Right lobe of liver (tissue), 6 donors: ENCODE measurements around the gene PSMD2. TPM values are rescaled to one million over a fixed set of nuclear protein-coding genes. Genes with fewer than 3 reads are reported as not detected.

Source experiments
- ATAC-seq, 4 donors: fragments of 200-7000 bp; cut with Tn5 transposase; one replicate each; pipeline ENCODE4 v1.9.1; 2020; ENCODE audit warnings: mild to moderate bottlenecking in 4 of 4, moderate library complexity in 4 of 4
- DNase-seq, 3 donors: peaks; one replicate each; pipeline ENCODE4 v3.0.0-alpha.2; 2020
- H3K27ac ChIP-seq, 3 donors: fragments of 200-600 bp; one replicate each; pipeline ENCODE4 v1.8.0; 2022
- H3K27me3 ChIP-seq, 2 donors: fragments of 200-600 bp; one replicate each; pipeline ENCODE4 v1.8.0; 2022
- H3K36me3 ChIP-seq, 4 donors: fragments of 200-600 bp; sonication (generic) in 1 of 4; one replicate each; pipeline versions ENCODE4 v1.5.1 to v1.8.0; 2017 to 2022; ENCODE audit warnings: control low read depth in 1 of 4
- H3K4me1 ChIP-seq, 4 donors: fragments of 200-600 bp; sonication (generic) in 1 of 4; one replicate each; pipeline versions ENCODE4 v1.5.1 to v1.8.0; 2017 to 2022; ENCODE audit warnings: control low read depth in 1 of 4
- H3K4me3 ChIP-seq, 3 donors: fragments of 200-600 bp; one replicate each; pipeline ENCODE4 v1.8.0; 2022
- H3K9me3 ChIP-seq, 4 donors: fragments of 200-600 bp; sonication (generic) in 1 of 4; one replicate each; pipeline versions ENCODE4 v1.5.1 to v1.8.0; 2017 to 2022; ENCODE audit warnings: control low read depth in 1 of 4
- POLR2A ChIP-seq: fragments of 450-650 bp; IDR thresholded peaks from one replicate; pipeline ENCODE4 v1.6.1; 2017; ENCODE audit warnings: antibody characterized with exemption, mild to moderate bottlenecking
- WGBS: methylation state at CpG from one replicate; pipeline ENCODE4 v1.1.6; 2018; ENCODE audit warnings: low coverage, low lambda C conversion rate; ENCODE audit not compliant: insufficient coverage; ENCODE audit errors: missing lambda C conversion rate; 5-methylcytosine and 5-hydroxymethylcytosine counted together
- intact Hi-C, 2 donors: fragments of 100-400 bp; cut with DNase I; formaldehyde crosslinking; loops; one replicate each; pipeline versions ENCODE4 v1.11.2 to v1.14.1; 2022
- total RNA-seq, 6 experiments: library from RNA; depleted of rRNA in 2 of 6; stranded (reverse); fragments of >200 nt in 2 of 6; fragmentation: NEBNext Ultra II Directional in 3 of 6; extraction: Animal tissue kit (Norgen Biotek cat#: 25700) in 3 of 6; gene quantifications; one replicate each; pipeline versions ENCODE4 v1.1.0 to v1.2.4, GENCODE V29; 2016 to 2023
- TF ChIP-seq, protein P1 (sequence below), 4 donors: fragments of 200-600 bp in 3 of 4; fragments of 450-650 bp in 1 of 4; IDR thresholded peaks; one replicate each; pipeline versions ENCODE4 v1.5.1 to v1.8.0; 2016 to 2022; ENCODE audit warnings: antibody characterized with exemption in 4 of 4, mild to moderate bottlenecking in 2 of 4
- donor health status: DM: no; HTN: yes; CAD: no.
- donor health status: DM: no; HTN: no; CAD: no.
- donor health status: DM: no; HTN: no; CAD: no.
- donor health status: DM: no; HTN: yes; CAD: no.
- donor health status: DM: no; HTN: yes; CAD: no.

Gene PSMD2
- total RNA-seq, 6 experiments from 2014 or later = 85.5 to 153 (median 103) TPM

DNA sequence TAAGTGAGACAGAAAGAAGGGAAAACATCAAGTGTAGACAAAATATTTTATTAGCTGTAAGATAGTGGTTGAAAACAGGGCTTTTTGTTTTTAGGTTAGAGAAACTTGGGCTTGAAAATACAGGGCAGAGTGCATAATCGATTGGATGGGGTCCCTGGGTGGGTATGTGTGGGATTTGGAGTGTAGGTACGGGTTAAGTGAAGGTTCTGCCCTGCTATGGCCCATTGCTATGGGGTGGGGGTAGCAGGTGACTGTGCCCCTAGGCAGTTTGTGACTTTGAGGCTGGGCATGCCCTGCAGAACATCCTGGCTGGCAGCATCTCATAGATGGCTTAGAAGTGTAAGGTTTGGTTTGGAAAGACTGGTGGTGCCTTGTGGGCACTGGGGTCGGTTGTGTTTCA is 34.7 kb downstream of the PSMD2 start:
- Histone ChIP-seq H3K27ac (no peak overlapping the region), H3K4me1 (peaks cover 0 to 6% (median 0%) of the 10 kb centered on the region in 4 donors), H3K27me3 (no peaks in the 10 kb centered on the region), H3K36me3 (peaks cover 23 to 65% (median 47%) of the 10 kb centered on the region in 4 donors), H3K9me3 (no peaks in the 10 kb centered on the region), H3K4me3 (no peak overlapping the region)
- no peak for DNase-seq
- intact Hi-C loops = no loop called here
- no peak for ATAC-seq
- WGBS = 50% methylated on average over 1 of the region's 3 CpGs
- TF ChIP-seq, protein P1, sequence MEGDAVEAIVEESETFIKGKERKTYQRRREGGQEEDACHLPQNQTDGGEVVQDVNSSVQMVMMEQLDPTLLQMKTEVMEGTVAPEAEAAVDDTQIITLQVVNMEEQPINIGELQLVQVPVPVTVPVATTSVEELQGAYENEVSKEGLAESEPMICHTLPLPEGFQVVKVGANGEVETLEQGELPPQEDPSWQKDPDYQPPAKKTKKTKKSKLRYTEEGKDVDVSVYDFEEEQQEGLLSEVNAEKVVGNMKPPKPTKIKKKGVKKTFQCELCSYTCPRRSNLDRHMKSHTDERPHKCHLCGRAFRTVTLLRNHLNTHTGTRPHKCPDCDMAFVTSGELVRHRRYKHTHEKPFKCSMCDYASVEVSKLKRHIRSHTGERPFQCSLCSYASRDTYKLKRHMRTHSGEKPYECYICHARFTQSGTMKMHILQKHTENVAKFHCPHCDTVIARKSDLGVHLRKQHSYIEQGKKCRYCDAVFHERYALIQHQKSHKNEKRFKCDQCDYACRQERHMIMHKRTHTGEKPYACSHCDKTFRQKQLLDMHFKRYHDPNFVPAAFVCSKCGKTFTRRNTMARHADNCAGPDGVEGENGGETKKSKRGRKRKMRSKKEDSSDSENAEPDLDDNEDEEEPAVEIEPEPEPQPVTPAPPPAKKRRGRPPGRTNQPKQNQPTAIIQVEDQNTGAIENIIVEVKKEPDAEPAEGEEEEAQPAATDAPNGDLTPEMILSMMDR (IDR thresholded peaks at IDR 0.05) = no peak
- no peak for TF ChIP-seq POLR2A

DNA sequence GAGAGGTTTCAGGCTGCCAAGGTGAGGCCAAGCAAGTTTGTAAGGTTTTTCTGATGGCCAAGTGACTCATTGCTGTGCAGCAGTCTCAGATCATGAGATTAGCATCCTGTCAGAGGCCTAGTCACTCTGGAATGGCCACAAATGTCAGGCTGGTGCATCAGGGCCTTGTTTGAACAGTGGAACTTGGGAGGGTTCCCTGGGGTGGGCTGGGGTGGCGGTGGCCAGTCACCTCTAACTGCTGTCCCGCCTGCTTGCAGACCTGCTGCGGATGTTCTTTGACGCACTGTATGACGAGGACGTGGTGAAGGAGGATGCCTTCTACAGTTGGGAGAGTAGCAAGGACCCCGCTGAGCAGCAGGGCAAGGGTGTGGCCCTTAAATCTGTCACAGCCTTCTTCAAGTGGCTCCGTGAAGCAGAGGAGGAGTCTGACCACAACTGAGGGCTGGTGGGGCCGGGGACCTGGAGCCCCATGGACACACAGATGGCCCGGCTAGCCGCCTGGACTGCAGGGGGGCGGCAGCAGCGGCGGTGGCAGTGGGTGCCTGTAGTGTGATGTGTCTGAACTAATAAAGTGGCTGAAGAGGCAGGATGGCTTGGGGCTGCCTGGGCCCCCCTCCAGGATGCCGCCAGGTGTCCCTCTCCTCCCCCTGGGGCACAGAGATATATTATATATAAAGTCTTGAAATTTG is 35.6 kb downstream of the PSMD2 start:
- DNase-seq (no peak), ATAC-seq (peak in 1 of 4 donors; percentile 1)
- WGBS = 80% methylated on average over 1 of the region's 15 CpGs
- TF ChIP-seq, protein P1 (IDR thresholded peaks at IDR 0.05) = no peak
- TF ChIP-seq POLR2A = no peak
- Histone ChIP-seq H3K4me3 (no peak overlapping the region), H3K9me3 (no peaks in the 10 kb centered on the region), H3K27me3 (no peaks in the 10 kb centered on the region), H3K36me3 (peaks cover 18 to 56% (median 39%) of the 10 kb centered on the region in 4 donors), H3K27ac (peak overlapping the region in 2 of 3 donors; percentile 75 to 91), H3K4me1 (peaks cover 0 to 6% (median 0%) of the 10 kb centered on the region in 4 donors)
- intact Hi-C loops = no loop called here

DNA sequence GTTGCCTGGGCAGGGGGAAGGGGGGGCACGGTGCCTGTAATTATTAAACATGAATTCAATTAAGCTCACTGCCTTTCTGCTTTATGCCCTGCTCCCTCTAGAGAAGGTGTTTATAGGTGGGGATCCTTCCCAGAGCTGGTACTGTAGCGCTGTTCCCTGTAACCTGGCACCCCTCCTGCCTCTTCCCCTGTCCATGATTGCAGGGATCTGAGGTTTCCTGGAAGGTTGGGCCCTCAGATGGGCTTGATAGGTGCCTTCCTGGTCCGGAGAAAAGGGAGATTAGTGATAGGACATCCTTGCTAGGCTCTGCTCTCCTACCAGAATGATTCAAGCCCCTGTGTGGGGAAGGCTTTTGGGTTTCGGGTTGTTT is 36.2 kb downstream of the PSMD2 start:
- no peak for TF ChIP-seq POLR2A
- Histone ChIP-seq H3K4me3 (peak overlapping the region in 2 of 3 donors; percentile 65 to 68), H3K36me3 (peaks cover 12 to 49% (median 33%) of the 10 kb centered on the region in 4 donors), H3K9me3 (no peaks in the 10 kb centered on the region), H3K4me1 (peaks cover 0 to 6% (median 0%) of the 10 kb centered on the region in 4 donors), H3K27ac (peak overlapping the region; percentile 70 to 91 (median 75)), H3K27me3 (no peaks in the 10 kb centered on the region)
- DNase-seq (no peak), ATAC-seq (peak; percentile 8 to 24 (median 10))
- intact Hi-C loops = no loop called here
- 36% methylated on average over 3 of the region's 4 CpGs for WGBS

DNA sequence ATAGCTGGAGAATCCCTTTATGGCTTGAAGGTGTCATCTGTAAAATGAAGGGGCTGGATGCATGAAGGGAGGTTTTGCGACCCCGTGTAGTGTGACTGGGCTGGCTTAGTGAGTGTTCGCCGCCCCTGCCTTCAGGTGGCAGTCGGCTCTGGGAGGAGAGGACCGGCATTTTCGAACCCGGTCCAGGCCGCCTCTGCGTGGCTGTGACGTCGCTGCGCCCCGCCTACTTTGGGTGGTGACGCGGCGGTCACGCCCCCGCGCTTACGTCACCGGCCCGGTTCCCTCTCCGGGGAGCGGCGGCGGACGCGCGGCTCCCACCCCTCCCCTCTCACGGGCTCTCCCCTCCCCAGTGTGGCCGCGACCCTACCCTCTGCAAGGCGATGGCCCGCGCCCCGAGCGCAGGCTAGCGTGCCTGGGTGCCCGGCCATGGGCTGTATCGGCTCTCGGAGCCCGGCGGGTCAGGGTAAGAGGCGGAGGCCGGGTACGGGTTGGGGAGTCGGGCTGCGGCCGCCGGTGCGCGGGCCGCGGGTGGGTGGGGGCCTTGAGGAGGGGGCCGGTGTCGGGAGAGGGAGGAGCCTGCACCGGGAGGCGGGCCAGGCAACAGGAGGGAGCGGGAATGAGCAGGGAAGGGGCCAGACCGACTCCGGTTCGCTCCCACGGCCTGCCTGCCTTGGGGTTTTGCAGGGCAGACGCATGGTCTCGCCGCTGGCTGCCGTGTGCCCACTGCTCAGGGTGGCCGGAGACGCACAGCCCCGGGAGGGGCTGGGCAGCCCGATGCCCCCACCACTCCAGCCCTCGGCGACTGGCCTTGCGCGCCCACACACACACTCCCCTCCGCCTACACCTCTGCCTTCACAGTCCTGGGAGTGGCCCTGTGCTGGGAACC is 36.9 kb downstream of the PSMD2 start:
- H3K4me1 ChIP-seq = peaks cover 0 to 6% (median 0%) of the 10 kb centered on the region in 4 donors
- 3% methylated on average over 11 of the region's 77 CpGs for WGBS
- H3K9me3 ChIP-seq = no peaks in the 10 kb centered on the region
- TF ChIP-seq, protein P1 (IDR thresholded peaks at IDR 0.05) = no peak
- peak; percentile 69 for TF ChIP-seq POLR2A
- ATAC-seq (peak; percentile 79 to 93 (median 82)), DNase-seq (peak; percentile 90 to 93 (median 92))
- H3K4me3 ChIP-seq = peak overlapping the region; percentile 65 to 69 (median 68)
- H3K27me3 ChIP-seq = no peaks in the 10 kb centered on the region
- peaks cover 11 to 43% (median 29%) of the 10 kb centered on the region in 4 donors for H3K36me3 ChIP-seq
- intact Hi-C loops = no loop called here
- H3K27ac ChIP-seq = peak overlapping the region; percentile 70 to 91 (median 75)
